Ishikawa (cell line): Measurements from ENCODE around the gene GPR146.

Source experiments
- CEBPB ChIP-seq: IDR thresholded peaks from 2 replicates; pipeline ENCODE4 v1.6.1; 2012
- CREB1 ChIP-seq: IDR thresholded peaks from 2 replicates; pipeline ENCODE4 v1.6.1; 2012; ENCODE audit warnings: low read depth
- EGR1 ChIP-seq: IDR thresholded peaks from 2 replicates; pipeline ENCODE4 v1.6.1; 2012
- EP300 ChIP-seq: IDR thresholded peaks from 2 replicates; pipeline ENCODE4 v1.6.1; 2012; ENCODE audit warnings: borderline replicate concordance
- FOXM1 ChIP-seq: IDR thresholded peaks from 2 replicates; pipeline ENCODE4 v1.6.1; 2012; ENCODE audit warnings: low read depth, borderline replicate concordance
- MAX ChIP-seq: IDR thresholded peaks from 2 replicates; pipeline ENCODE4 v1.6.1; 2012
- NFIC ChIP-seq: IDR thresholded peaks from 2 replicates; pipeline ENCODE4 v1.6.1; 2012
- RAD21 ChIP-seq: IDR thresholded peaks from 2 replicates; pipeline ENCODE4 v1.6.1; 2012; ENCODE audit warnings: low read depth
- REST ChIP-seq: IDR thresholded peaks from 2 replicates; pipeline ENCODE4 v1.6.1; 2012; ENCODE audit warnings: low read depth, mild to moderate bottlenecking
- TAF1 ChIP-seq: IDR thresholded peaks from 2 replicates; pipeline ENCODE4 v1.6.1; 2012; ENCODE audit warnings: low read depth, mild to moderate bottlenecking
- TCF12 ChIP-seq: IDR thresholded peaks from 2 replicates; pipeline ENCODE4 v1.6.1; 2012; ENCODE audit warnings: low read depth
- TEAD4 ChIP-seq: IDR thresholded peaks from 2 replicates; pipeline ENCODE4 v1.6.1; 2012
- USF1 ChIP-seq: IDR thresholded peaks from 2 replicates; pipeline ENCODE4 v1.6.1; 2012
- YY1 ChIP-seq: IDR thresholded peaks from 2 replicates; pipeline ENCODE4 v1.6.1; 2012; ENCODE audit warnings: low read depth
- ZBTB7A ChIP-seq: IDR thresholded peaks from 2 replicates; pipeline ENCODE4 v1.6.1; 2012; ENCODE audit warnings: low read depth

The GPR146 gene

GRCh38 chr7:1019255-1019785, 25.0 kb upstream of the GPR146 start:
- TF ChIP-seq FOXM1 (no peak), TCF12 (no peak), YY1 (no peak), NFIC (no peak), EP300 (no peak), CREB1 (no peak), USF1 (no peak), TAF1 (no peak), TEAD4 (no peak), CEBPB (no peak), ZBTB7A (no peak), MAX (no peak), EGR1 (no peak), RAD21 (no peak), REST (no peak)

- TF ChIP-seq YY1: no peak
- TF ChIP-seq EGR1: no peak
Observed at GRCh38 chr7:1019789-1020610, 24.3 kb upstream of the GPR146 start.

- TF ChIP-seq RAD21: no peak
- no peak for TF ChIP-seq NFIC
Observed at GRCh38 chr7:1020849-1021251, 23.5 kb upstream of the GPR146 start.

GRCh38 chr7:1021366-1021765, 23.0 kb upstream of the GPR146 start:
- no peak for TF ChIP-seq FOXM1
- no peak for TF ChIP-seq EGR1
- no peak for TF ChIP-seq CEBPB
- no peak for TF ChIP-seq NFIC
- TF ChIP-seq CREB1: no peak
- no peak for TF ChIP-seq MAX
- no peak for TF ChIP-seq TEAD4
- no peak for TF ChIP-seq USF1
- no peak for TF ChIP-seq TAF1

- TF ChIP-seq TCF12 (no peak), EGR1 (no peak), EP300 (no peak), FOXM1 (no peak), REST (no peak), RAD21 (no peak), CEBPB (no peak), ZBTB7A (no peak), CREB1 (no peak), YY1 (no peak), MAX (no peak), TAF1 (no peak), NFIC (no peak), TEAD4 (no peak), USF1 (no peak)
Observed at GRCh38 chr7:1021931-1022330, 22.4 kb upstream of the GPR146 start.

- no peak for TF ChIP-seq RAD21
- no peak for TF ChIP-seq TEAD4
- TF ChIP-seq FOXM1: no peak
- TF ChIP-seq CEBPB: no peak
- TF ChIP-seq ZBTB7A: no peak
- TF ChIP-seq EP300: no peak
- no peak for TF ChIP-seq EGR1
- TF ChIP-seq TAF1: no peak
- no peak for TF ChIP-seq YY1
- no peak for TF ChIP-seq USF1
Observed at GRCh38 chr7:1022356-1022755, 22.0 kb upstream of the GPR146 start.
